Activated CD4-positive, alpha-beta T cell treated with anti-CD3 and anti-CD28 coated beads, Interleukin-2, amount 50 U/mL, for 4 hours (primary cell): Measurements from ENCODE around the gene MUSTN1.

ENCODE experiments used
- DNase-seq, 2 experiments: peaks; one replicate each; pipeline ENCODE4 v3.0.0-alpha.2; 2020

The MUSTN1 gene

DNA sequence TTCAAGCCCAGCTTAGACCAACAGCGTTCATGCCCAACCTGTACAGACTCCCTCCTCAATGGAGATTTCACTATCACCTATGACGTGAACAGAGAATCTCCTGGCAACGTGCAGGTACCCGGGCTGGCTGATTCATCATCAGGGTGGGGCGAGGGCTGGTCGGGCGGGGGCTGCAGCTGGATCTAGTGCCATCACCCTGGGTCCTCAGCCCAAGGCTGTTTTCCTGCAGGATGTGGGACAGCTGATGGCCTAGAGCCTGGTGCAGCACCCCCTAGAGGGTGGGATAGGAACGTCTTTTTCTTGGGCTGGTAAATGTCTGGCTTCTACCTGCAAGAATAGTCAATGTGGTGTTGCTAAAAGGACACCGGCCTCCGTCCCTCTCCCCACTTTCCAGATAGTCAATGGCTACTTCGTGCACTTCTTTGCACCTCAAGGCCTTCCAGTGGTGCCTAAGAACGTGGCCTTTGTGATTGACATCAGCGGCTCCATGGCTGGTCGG, 35.8 kb downstream of the MUSTN1 start:
- no peak for DNase-seq

DNA sequence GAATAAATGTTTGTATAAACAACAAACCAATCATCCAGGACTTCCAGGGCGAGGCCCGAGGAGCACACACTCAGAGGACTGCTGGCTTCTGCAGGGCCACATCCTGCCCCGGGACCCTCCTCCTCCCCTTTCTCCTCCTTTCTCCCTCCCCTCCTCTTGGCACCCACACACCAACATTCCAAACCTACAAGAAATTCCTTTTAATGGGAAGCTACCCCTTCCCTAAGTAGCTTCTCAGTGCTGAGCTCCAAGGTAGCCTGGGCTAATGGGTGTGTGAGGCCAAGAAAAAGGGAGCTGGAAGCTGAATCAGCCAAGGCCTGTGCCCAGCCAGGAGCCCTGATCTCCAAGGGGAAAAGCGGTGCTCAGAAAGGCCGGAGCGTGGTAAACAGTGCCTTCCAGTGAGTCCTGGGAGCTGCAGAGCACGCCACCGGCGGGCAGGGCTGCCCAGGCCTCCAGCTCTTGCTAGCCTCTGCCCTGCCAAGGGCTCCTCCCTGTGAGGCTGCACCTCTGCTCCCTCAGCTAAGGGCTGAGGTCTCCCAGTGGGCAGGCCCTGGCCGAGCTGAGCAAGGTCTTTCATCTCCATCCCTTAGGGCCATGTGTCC, 36.3 kb downstream of the MUSTN1 start:
- DNase-seq, result no peak

- no peak for DNase-seq
Observed at GRCh38 chr3:52796411-52796810, 38.4 kb downstream of the MUSTN1 start.

DNA sequence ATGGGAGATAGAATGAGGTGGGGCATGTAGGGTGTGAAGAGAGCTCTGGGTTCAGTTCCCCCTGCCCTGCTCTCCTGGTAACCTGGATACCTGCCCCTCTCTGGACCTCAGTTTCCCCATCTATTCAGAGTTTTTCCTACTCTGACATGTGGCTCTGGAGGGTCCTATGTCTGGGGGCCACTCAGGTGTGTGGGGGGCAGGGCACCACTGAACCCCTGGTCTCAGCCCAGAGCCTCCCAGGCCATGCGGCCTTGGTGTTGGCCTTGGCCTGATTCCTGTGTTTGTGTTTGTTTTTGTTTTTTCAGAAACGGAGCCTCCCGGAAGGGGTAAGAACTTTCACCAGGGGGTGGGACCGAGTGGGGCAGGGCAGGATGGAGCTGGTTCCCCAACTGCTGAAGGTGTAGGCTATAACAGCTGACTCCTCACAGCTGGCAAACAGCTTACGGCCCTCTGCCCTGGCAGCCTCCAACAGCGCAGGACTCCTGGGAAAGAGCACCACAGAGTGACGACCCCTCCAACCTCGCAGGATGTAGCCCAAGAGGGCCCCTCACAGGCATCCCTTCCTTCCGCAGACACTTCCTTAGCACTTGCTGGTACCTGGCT, 39.4 kb downstream of the MUSTN1 start:
- DNase-seq, result no peak

DNA sequence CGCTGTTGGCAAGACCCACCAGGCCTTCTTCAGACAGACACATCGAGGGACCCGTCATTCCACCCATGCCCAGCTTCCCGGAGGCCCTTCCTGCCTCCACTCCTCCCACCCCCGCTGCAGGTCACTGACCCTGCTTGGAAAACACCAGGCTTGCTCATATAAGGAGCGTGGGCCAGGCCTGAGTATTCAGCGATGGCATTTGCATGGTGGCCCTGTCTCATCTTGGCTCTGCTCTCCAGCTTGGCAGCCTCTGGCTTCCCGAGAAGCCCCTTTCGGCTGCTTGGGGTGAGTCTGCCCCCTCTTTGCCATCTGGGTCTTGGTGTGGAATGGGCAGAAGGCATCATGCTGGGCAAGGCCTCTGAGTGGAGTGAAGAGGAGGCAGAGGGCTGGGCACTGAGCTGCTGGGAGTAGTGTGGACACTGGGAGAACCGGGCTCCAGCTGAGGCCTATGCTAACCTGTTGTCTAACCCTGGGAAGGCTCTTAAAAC, 40.2 kb downstream of the MUSTN1 start, which contains the start of gene ITIH3:
Gene ITIH3 (plus strand): TSS at position 185 of the 488 bp plus-strand sequence. CDS start 8 bp downstream, at position 193.
- no peak for DNase-seq

DNA sequence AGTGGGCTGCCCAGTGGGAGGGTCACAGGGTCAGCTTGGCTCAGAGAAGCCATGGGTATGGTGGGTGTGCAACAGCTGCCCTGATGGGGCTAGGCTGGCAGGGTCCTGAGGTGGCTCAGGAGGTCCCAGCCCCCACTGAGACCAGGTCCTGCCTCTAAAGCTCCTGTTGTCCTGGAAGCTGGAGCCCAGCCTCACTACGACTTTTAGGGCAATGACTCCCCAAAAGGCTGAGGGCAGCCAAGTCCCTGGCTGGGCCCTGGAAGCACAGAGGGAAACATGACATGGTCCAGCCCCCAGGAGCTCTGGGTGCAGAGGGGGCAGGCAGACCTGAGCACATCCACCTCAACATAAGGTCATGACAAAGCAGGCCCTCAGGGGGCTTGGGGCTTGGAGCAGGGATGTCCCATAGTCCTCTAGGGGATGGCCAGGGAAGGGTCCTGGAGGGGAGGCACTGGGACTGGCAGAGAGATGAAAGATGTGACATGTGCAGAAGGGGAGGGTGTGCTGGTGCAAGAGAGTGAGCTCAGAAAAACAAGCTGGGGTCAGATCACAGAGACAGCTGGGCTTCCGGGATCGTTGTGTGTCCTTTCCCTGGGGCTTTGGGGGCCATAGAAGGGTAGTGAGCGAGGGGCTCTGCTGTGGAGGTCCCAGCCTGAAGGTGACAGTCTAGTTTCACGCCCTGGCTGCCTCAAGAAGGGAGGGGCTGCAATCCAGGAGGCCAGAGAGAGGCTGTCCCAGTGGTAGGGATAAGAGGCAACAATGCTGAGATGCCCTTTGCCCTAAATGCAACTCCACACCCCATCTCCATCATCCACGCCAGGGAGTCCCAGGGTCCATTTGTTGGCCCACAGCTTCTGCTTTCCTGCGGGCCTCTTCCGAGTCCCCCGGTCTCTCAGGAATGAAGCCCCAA, 40.9 kb downstream of the MUSTN1 start:
- DNase-seq, result no peak

GRCh38 chr3:52792961-52793695, 41.7 kb downstream of the MUSTN1 start:
- no peak for DNase-seq

DNA sequence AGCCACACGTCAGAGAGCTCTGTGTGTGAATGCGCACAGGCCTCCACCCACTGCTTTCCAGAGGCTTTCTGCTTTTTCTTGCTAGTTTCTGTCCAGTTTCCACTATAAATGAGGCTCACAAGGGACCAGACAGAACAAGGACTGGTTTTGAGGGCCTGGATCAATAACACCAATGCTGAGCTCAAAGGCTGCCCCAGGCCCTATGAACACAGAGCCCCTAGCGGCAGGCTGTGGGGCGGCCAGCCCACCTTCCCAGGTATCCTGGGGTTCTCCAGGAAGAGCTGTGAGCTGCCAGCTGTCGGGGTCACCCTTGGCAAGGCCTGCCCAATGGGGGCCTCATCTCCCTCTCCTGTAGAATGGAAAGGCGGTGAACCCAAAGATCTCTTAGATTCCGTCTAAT, 42.4 kb downstream of the MUSTN1 start:
- DNase-seq, result no peak

GRCh38 chr3:52791928-52792327, 42.9 kb downstream of the MUSTN1 start:
- DNase-seq, result no peak

GRCh38 chr3:52791366-52791765, 43.5 kb downstream of the MUSTN1 start:
- no peak for DNase-seq

DNA sequence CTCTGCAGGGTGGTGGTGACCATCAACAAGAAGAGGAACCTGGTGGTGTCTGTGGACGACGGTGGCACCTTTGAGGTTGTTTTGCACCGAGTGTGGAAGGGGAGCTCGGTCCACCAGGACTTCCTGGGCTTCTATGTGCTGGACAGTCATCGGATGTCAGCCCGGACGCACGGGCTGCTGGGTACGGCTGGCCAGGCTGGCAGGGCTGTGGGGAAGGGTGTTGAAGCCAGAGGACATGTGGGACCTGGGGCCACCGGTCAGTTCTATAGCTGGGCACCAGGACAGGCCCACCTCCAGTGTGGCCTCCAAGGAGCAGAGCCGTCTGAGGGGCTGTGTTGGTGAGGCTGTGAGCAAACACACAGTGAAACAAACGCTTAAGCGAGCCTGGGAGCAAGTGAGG, 44.1 kb downstream of the MUSTN1 start:
- no peak for DNase-seq

DNA sequence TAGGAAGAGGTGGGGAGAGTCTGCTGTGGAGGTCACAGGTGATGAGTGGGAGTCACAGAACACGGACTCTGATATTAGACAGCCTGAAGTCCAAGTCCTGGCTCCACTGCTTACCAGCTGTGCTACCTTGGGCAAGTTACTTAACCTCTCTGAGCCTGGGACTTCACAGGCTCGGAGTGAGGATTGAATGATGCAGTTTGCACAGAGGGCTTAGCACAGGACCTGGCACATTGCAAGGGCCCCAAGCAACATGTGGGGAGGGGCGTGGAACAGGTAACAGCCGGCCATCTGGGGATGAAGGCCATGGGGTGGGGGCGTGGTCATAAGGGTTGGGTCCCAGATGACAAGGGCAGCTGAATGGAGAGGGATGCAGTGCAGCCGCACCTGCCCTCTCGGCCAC, 44.5 kb downstream of the MUSTN1 start:
- DNase-seq, result no peak

DNA sequence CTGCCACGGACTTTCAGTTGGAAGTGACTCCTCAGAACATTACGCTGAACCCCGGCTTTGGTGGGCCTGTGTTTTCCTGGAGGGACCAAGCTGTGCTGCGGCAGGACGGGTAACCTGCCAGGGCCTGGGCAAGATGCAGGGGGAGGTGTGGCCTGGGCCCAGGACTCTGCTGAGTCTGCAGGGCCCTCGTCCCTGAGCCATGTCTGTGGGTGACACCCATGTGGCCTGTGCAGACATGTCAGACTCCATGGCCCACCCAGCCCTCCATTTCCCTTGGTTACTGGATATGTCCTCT, 45.1 kb downstream of the MUSTN1 start:
- DNase-seq, result no peak

GRCh38 chr3:52788890-52789745, 45.7 kb downstream of the MUSTN1 start:
- DNase-seq, result no peak

GRCh38 chr3:52787672-52788625, 46.9 kb downstream of the MUSTN1 start:
- no peak for DNase-seq

DNA sequence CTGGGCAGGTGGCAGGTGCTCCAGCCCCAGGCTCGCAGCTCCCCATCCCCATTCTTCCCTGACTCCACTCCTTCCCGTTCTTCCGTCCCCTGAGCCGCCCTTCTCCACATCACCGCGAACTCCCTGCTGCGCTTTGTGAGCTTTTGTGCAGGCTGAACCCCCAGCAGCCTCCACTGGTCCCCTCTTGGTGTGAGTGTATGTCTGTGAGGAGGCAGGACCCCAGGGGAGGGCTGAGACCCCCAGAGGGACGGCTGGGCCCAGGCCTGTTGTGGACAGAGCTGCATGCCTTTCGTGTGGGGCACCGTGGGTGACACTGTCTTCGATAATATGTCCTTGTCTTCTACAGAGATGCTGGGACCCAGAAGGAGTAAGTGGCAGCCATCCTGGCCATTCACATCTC, 47.6 kb downstream of the MUSTN1 start:
- DNase-seq, result no peak

- DNase-seq, result no peak
Observed at GRCh38 chr3:52786330-52787215, 48.2 kb downstream of the MUSTN1 start.

DNA sequence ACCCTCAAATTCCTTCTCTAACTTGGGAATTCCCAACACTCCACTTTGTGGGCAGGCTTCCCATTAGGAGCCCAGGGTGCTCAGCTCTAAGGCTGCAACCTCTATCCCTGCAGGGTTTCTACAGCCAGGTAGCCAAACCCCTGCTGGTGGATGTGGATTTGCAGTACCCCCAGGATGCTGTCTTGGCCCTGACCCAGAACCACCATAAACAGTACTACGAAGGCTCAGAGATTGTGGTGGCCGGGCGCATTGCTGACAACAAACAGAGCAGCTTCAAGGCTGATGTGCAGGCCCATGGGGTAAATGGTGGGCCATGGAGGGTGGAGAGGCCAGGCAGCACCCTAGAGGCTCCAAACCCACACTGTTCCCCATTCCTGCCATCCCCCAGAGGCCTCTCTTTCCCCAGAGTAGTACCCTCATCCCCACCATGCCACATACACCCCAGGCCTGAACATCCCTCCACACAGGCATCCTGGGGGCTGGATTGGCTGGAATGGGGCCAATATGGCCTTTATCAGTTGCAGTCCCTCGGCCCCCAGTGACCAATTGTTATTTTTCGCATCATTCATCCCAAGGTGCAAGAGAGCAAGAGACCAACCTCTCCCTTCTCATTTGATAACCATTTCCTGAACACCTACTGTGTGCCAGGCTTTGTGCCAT, 49.8 kb downstream of the MUSTN1 start:
- no peak for DNase-seq

- DNase-seq, result no peak
Observed at GRCh38 chr3:52784021-52784621, 50.7 kb downstream of the MUSTN1 start.
